Effector memory CD4-positive, alpha-beta T cell (primary cell): ENCODE measurements around the gene SHFL.

ENCODE experiments used
- DNase-seq, 3 donors: peaks; one replicate each; pipeline ENCODE4 v3.0.0-alpha.2; 2020
- H3K27ac ChIP-seq: 2 replicates; pipeline ENCODE4 v1.7.0; 2013; ENCODE audit warnings: mild to moderate bottlenecking, low read length, moderate library complexity; ENCODE audit not compliant: insufficient read depth, poor library complexity, severe bottlenecking
- H3K27me3 ChIP-seq: replicated peaks from 2 replicates; pipeline ENCODE4 v1.7.0; 2013; ENCODE audit warnings: mild to moderate bottlenecking, low read length; ENCODE audit not compliant: insufficient read depth, control insufficient read depth, poor library complexity, severe bottlenecking
- H3K36me3 ChIP-seq: 2 replicates; pipeline ENCODE4 v1.7.0; 2013; ENCODE audit warnings: mild to moderate bottlenecking, low read length, moderate library complexity; ENCODE audit not compliant: control insufficient read depth, insufficient read depth
- H3K4me1 ChIP-seq: 2 replicates; pipeline ENCODE4 v1.7.0; 2013; ENCODE audit warnings: low read length, mild to moderate bottlenecking; ENCODE audit not compliant: control insufficient read depth, insufficient read depth, poor library complexity, severe bottlenecking
- H3K4me3 ChIP-seq: 2 replicates; pipeline ENCODE4 v1.7.0; 2013; ENCODE audit warnings: low read length, low read depth, mild to moderate bottlenecking; ENCODE audit not compliant: insufficient read depth, poor library complexity, severe bottlenecking
- H3K9me3 ChIP-seq: 2 replicates; pipeline ENCODE4 v1.7.0; 2013; ENCODE audit warnings: mild to moderate bottlenecking, low read length, moderate library complexity; ENCODE audit not compliant: control insufficient read depth

The SHFL gene

GRCh38 chr19:10095948-10096614 is 10.0 kb downstream of the SHFL start:
- Histone ChIP-seq H3K27ac (peak overlapping the region; percentile 47), H3K4me3 (peak overlapping the region; percentile 16), H3K9me3 (no peaks in the 10 kb centered on the region), H3K27me3 (no peaks in the 10 kb centered on the region), H3K36me3 (peaks cover 21% of the 10 kb centered on the region), H3K4me1 (peaks cover 7% of the 10 kb centered on the region)
- peak; percentile 80 to 87 (median 86) for DNase-seq

- Histone ChIP-seq H3K36me3 (peaks cover 16% of the 10 kb centered on the region), H3K4me3 (peak overlapping the region; percentile 16), H3K4me1 (peaks cover 7% of the 10 kb centered on the region), H3K9me3 (no peaks in the 10 kb centered on the region), H3K27ac (peak overlapping the region; percentile 47), H3K27me3 (no peaks in the 10 kb centered on the region)
- DNase-seq: no peak
Observed at GRCh38 chr19:10096615-10096963, 10.5 kb downstream of the SHFL start.

- Histone ChIP-seq H3K27me3 (no peaks in the 10 kb centered on the region), H3K4me3 (no peak overlapping the region), H3K4me1 (peaks cover 31% of the 10 kb centered on the region), H3K9me3 (no peaks in the 10 kb centered on the region), H3K27ac (no peak overlapping the region), H3K36me3 (no peaks in the 10 kb centered on the region)
- no peak for DNase-seq
Observed at GRCh38 chr19:10100163-10100785, 14.2 kb downstream of the SHFL start.

- Histone ChIP-seq H3K36me3 (peaks cover 4% of the 10 kb centered on the region), H3K4me1 (peaks cover 55% of the 10 kb centered on the region), H3K9me3 (no peaks in the 10 kb centered on the region), H3K27me3 (no peaks in the 10 kb centered on the region), H3K27ac (peak overlapping the region; percentile 74), H3K4me3 (no peak overlapping the region)
- DNase-seq: no peak
Observed at GRCh38 chr19:10102787-10103236, 16.7 kb downstream of the SHFL start.

GRCh38 chr19:10104130-10104513 is 18.0 kb downstream of the SHFL start:
- no peak for DNase-seq
- Histone ChIP-seq H3K4me3 (no peak overlapping the region), H3K9me3 (no peaks in the 10 kb centered on the region), H3K27ac (peak overlapping the region; percentile 94), H3K4me1 (peaks cover 55% of the 10 kb centered on the region), H3K27me3 (no peaks in the 10 kb centered on the region), H3K36me3 (peaks cover 16% of the 10 kb centered on the region)

GRCh38 chr19:10104665-10105508 is 18.8 kb downstream of the SHFL start:
- Histone ChIP-seq H3K36me3 (peaks cover 24% of the 10 kb centered on the region), H3K27me3 (no peaks in the 10 kb centered on the region), H3K9me3 (no peaks in the 10 kb centered on the region), H3K4me3 (no peak overlapping the region), H3K27ac (peak overlapping the region; percentile 94), H3K4me1 (peaks cover 52% of the 10 kb centered on the region)
- peak; percentile 75 to 82 (median 80) for DNase-seq

- peaks cover 53% of the 10 kb centered on the region for H3K4me1 ChIP-seq
- peak overlapping the region; percentile 94 for H3K27ac ChIP-seq
- H3K9me3 ChIP-seq: no peaks in the 10 kb centered on the region
- peak; percentile 62 to 72 (median 63) for DNase-seq
- no peak overlapping the region for H3K4me3 ChIP-seq
- peaks cover 31% of the 10 kb centered on the region for H3K36me3 ChIP-seq
- no peaks in the 10 kb centered on the region for H3K27me3 ChIP-seq
Observed at GRCh38 chr19:10105509-10106099, 19.5 kb downstream of the SHFL start.

GRCh38 chr19:10106100-10106936 is 20.2 kb downstream of the SHFL start, which contains the start of gene PPAN:
TSS of gene PPAN (plus strand) at chr19:10106362. CDS start at chr19:10106395, 33 bp downstream.
- H3K4me1 ChIP-seq: peaks cover 60% of the 10 kb centered on the region
- H3K4me3 ChIP-seq: peak within 1 kb of the TSS; percentile 51
- H3K27me3 ChIP-seq: no peaks in the 10 kb centered on the region
- peaks cover 38% of the 10 kb centered on the region for H3K36me3 ChIP-seq
- peak; percentile 94 to 98 (median 96) for DNase-seq
- no peaks in the 10 kb centered on the region for H3K9me3 ChIP-seq
- peak within 1 kb of the TSS; percentile 94 for H3K27ac ChIP-seq

GRCh38 chr19:10107254-10107653 is 21.1 kb downstream of the SHFL start:
- H3K36me3 ChIP-seq: peaks cover 40% of the 10 kb centered on the region
- H3K4me3 ChIP-seq: peak overlapping the region; percentile 51
- H3K9me3 ChIP-seq: no peaks in the 10 kb centered on the region
- no peaks in the 10 kb centered on the region for H3K27me3 ChIP-seq
- DNase-seq: no peak
- H3K4me1 ChIP-seq: peaks cover 64% of the 10 kb centered on the region
- peak overlapping the region; percentile 94 for H3K27ac ChIP-seq
